ENCODE measurements around the gene SNX8. TPM values are rescaled to one million over a fixed set of nuclear protein-coding genes. Genes with fewer than 3 reads are reported as not detected.

SNX8 gene
- total and polyA plus RNA-seq, 2 of the 4 experiments (the other 2 are of a cell fraction), result 7.7 to 55.9 TPM

DNA sequence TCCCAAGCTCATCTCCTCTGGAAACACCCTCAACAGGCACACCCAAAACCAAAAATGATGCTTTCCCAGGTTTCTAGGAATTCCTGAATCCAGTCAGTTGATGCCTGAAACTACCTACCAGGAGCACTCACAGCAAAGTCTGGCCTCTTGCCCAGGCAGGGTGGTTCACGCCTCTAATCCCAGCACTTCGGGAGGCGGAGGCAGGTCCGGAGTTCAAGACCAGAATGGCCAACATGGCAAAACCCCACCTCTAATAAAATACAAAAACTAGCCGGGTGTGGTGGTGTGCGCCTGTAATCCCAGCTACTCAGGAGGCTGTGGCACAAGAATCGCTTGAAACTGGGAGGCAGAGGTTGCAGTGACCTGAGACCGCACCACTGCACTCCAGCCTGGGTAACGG lies 83.4 kb downstream of the SNX8 start:
- WGBS, 2 experiments (ENCODE audit: extremely low coverage in 2 of 2, insufficient read length in 1 of 2), result no CpG with 5 or more reads among the region's 9 CpGs
- no peak for ATAC-seq (ENCODE audit: low read depth)
- Histone ChIP-seq H3K23ac (ENCODE audit: low read depth, low read length) (no peak overlapping the region), H3K9me3 (ENCODE audit: control insufficient read depth, insufficient read depth, low read length) (no peaks in the 10 kb centered on the region), H4K91ac (ENCODE audit: insufficient read depth, low read depth, low read length) (no peak overlapping the region), H2AK5ac (ENCODE audit: low read depth, low read length) (no peak overlapping the region), H3K27ac (ENCODE audit: insufficient read depth, low read length) (no peak overlapping the region), H3K27me3 (ENCODE audit: control insufficient read depth, insufficient read depth, low read length) (no peaks in the 10 kb centered on the region), H2BK120ac (ENCODE audit: low read depth, low read length) (no peak overlapping the region), H3K56ac (ENCODE audit: extremely low read depth, insufficient read depth, low read length) (no peak overlapping the region), H2BK15ac (ENCODE audit: low read depth, low read length) (no peak overlapping the region), H2AFZ (replicated peaks; ENCODE audit: low read length, poor library complexity) (no peak overlapping the region), H2BK20ac (ENCODE audit: low read depth, low read length) (no peak overlapping the region), H3K14ac (replicated peaks; ENCODE audit: low read depth, low read length) (no peak overlapping the region), H4K8ac (ENCODE audit: low read depth in 2 of 2, low read length in 2 of 2) (no peak overlapping the region), H3K9me1 (ENCODE audit: insufficient read depth, low read length) (peaks cover 5% of the 10 kb centered on the region; the same call in 1 of the 2 replicates), H3K4ac (ENCODE audit: low read depth, low read length) (no peak overlapping the region), H2BK5ac (ENCODE audit: low read depth, low read length, poor library complexity, severe bottlenecking) (no peak overlapping the region), H3K18ac (ENCODE audit: low read depth, low read length) (no peak overlapping the region), H3K4me3 (ENCODE audit: insufficient read depth, low read depth, low read length) (no peak overlapping the region), H3K9ac (ENCODE audit: low read depth, low read length) (no peak overlapping the region), H3K36me3 (ENCODE audit: control insufficient read depth, insufficient read depth, low read length) (peaks cover 28% of the 10 kb centered on the region), H3K4me1 (ENCODE audit: control insufficient read depth, insufficient read depth, low read length) (peaks cover 3% of the 10 kb centered on the region), H4K20me1 (ENCODE audit: insufficient read depth, low read length) (no peaks in the 10 kb centered on the region; the same call in 1 of the 2 replicates), H3K4me2 (ENCODE audit: low read depth, low read length) (no peak overlapping the region), H4K5ac (ENCODE audit: low read depth, low read length) (no peak overlapping the region), H2AK9ac (replicated peaks; ENCODE audit: low read depth, low read length, poor library complexity) (no peak overlapping the region), H3K79me1 (ENCODE audit: low read depth in 1 of 2, low read length in 2 of 2) (peaks cover 14 to 54% of the 10 kb centered on the region in 2 experiments)
- intact Hi-C loops (cut with micrococcal nuclease) (no loop called here), dilution Hi-C loops (cut with HindIII; ENCODE audit: low sequenced_read_pairs, unreplicated experiment) (no loop called here), in situ Hi-C loops (cut with MboI; ENCODE audit: low sequenced_read_pairs) (no loop called here)
- TF ChIP-seq NFE2L2 (IDR thresholded peaks at IDR 0.05; ENCODE audit: low read depth, low read length) (no peak), MAZ (IDR thresholded peaks at IDR 0.05; ENCODE audit: borderline replicate concordance, low read depth, low read length) (no peak), CHD1 (IDR thresholded peaks at IDR 0.05; ENCODE audit: low read depth, low read length) (no peak)
- TF ChIP-seq, protein P1, sequence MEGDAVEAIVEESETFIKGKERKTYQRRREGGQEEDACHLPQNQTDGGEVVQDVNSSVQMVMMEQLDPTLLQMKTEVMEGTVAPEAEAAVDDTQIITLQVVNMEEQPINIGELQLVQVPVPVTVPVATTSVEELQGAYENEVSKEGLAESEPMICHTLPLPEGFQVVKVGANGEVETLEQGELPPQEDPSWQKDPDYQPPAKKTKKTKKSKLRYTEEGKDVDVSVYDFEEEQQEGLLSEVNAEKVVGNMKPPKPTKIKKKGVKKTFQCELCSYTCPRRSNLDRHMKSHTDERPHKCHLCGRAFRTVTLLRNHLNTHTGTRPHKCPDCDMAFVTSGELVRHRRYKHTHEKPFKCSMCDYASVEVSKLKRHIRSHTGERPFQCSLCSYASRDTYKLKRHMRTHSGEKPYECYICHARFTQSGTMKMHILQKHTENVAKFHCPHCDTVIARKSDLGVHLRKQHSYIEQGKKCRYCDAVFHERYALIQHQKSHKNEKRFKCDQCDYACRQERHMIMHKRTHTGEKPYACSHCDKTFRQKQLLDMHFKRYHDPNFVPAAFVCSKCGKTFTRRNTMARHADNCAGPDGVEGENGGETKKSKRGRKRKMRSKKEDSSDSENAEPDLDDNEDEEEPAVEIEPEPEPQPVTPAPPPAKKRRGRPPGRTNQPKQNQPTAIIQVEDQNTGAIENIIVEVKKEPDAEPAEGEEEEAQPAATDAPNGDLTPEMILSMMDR (conservative IDR thresholded peaks at IDR 0.05; ENCODE audit: low read depth, low read length), result no peak
- BruUV-seq (replicated peaks), result no TSS peak
- POLR2A ChIA-PET (ENCODE audit: unreplicated experiment), result no interaction called here
- CTCF ChIA-PET, result interaction anchor here (0.6 kb wide), 1 partner anchor 1196 kb away, joined by 4 read pairs; no protein-coding TSS in a partner anchor
- DNase-seq, result no peak

All from IMR-90 (cell line).